DMS79 treated with DMSO at 0.1 percent for 48 hours (cell line): ENCODE results near the gene ORAI1.
"Not testable (repeated sequence)": the region's sequence is repeated elsewhere in the genome, so short reads cannot be mapped to it uniquely, and the experiment has no call there.

Experiments
- DNase-seq: peaks from one replicate; lab custom pipeline; 2025; lab: John Stamatoyannopoulos, UW

ORAI1 gene

GRCh38 chr12:121626087-121626852, at the start of gene ORAI1:
TSS of gene ORAI1 (plus strand) at chr12:121626530.
- peak; percentile 88 for DNase-seq

- no peak for DNase-seq
Observed at GRCh38 chr12:121576851-121577391, 49.4 kb upstream of the ORAI1 start.

GRCh38 chr12:121577443-121578180, 48.7 kb upstream of the ORAI1 start:
- peak; percentile 34 for DNase-seq

- DNase-seq = no peak
Observed at GRCh38 chr12:121578230-121579189, 47.8 kb upstream of the ORAI1 start.

- DNase-seq = no peak
Observed at GRCh38 chr12:121579190-121579791, 47.0 kb upstream of the ORAI1 start.

GRCh38 chr12:121579981-121580868, 46.1 kb upstream of the ORAI1 start:
- peak; percentile 67 for DNase-seq

- peak; percentile 50 for DNase-seq
Observed at GRCh38 chr12:121580959-121581685, 45.2 kb upstream of the ORAI1 start, which contains the start of gene KDM2B. TSS of gene KDM2B (minus strand) at chr12:121581023. CDS start at chr12:121580911, 112 bp downstream.

GRCh38 chr12:121581686-121582429, 44.5 kb upstream of the ORAI1 start:
- DNase-seq = no peak

- no peak for DNase-seq
Observed at GRCh38 chr12:121582583-121583333, 43.6 kb upstream of the ORAI1 start.

- DNase-seq = not testable (repeated sequence)
Observed at GRCh38 chr12:121583334-121583661, 43.0 kb upstream of the ORAI1 start.

- not testable (repeated sequence) for DNase-seq
Observed at GRCh38 chr12:121584885-121585284, 41.4 kb upstream of the ORAI1 start.

- DNase-seq = no peak
Observed at GRCh38 chr12:121590476-121591143, 35.7 kb upstream of the ORAI1 start.

- no peak for DNase-seq
Observed at GRCh38 chr12:121592320-121592719, 34.0 kb upstream of the ORAI1 start.

- DNase-seq = no peak
Observed at GRCh38 chr12:121595520-121595919, 30.8 kb upstream of the ORAI1 start.

GRCh38 chr12:121596526-121596925, 29.8 kb upstream of the ORAI1 start:
- DNase-seq = no peak

- no peak for DNase-seq
Observed at GRCh38 chr12:121600702-121601336, 25.5 kb upstream of the ORAI1 start.

GRCh38 chr12:121602766-121603165, 23.6 kb upstream of the ORAI1 start:
- no peak for DNase-seq
